SK-N-MC (cell line): ENCODE data around the gene PLSCR1.

Source experiments
- DNase-seq: peaks from one replicate; pipeline ENCODE4 v3.0.0-alpha.2; 2011; ENCODE audit warnings: low read depth, low spot score
- H3K27ac ChIP-seq: fragments of 200-600 bp; sonication (generic); 2 replicates; pipeline ENCODE4 v1.5.1; 2016; ENCODE audit warnings: mixed run types
- H3K36me3 ChIP-seq: fragments of 200-600 bp; sonication (generic); 2 replicates; pipeline ENCODE4 v1.6.1; 2017; ENCODE audit warnings: antibody characterized with exemption, low read length, mixed read lengths; ENCODE audit not compliant: insufficient read depth
- H3K4me3 ChIP-seq: fragments of 200-600 bp; sonication (generic); 2 replicates; pipeline ENCODE4 v1.5.1; 2016
- H3K9ac ChIP-seq: fragments of 200-600 bp; sonication (generic); 2 replicates; pipeline ENCODE4 v1.8.0; 2017; ENCODE audit warnings: mixed run types, mixed read lengths; ENCODE audit not compliant: insufficient read length
- H3K9me3 ChIP-seq: fragments of 200-600 bp; sonication (generic); 2 replicates; pipeline ENCODE4 v1.6.1; 2017; ENCODE audit warnings: low read depth, mild to moderate bottlenecking, antibody characterized with exemption, low read length, moderate library complexity, mixed read lengths
- EZH2 ChIP-seq: fragments of 200-600 bp; sonication (generic); IDR thresholded peaks from one replicate; pipeline ENCODE4 v1.6.1; 2017; ENCODE audit warnings: antibody characterized with exemption
- FOXP2 ChIP-seq: optimal IDR thresholded peaks from 2 replicates; pipeline ENCODE3; 2011; ENCODE audit warnings: mild to moderate bottlenecking, moderate library complexity; ENCODE audit not compliant: insufficient read depth; ENCODE audit errors: extremely low read length, control extremely low read depth
- POLR2AphosphoS5 ChIP-seq: IDR thresholded peaks from 2 replicates; pipeline ENCODE4 v1.6.1; 2012; ENCODE audit warnings: mild to moderate bottlenecking, low read depth, low read length, borderline replicate concordance

PLSCR1 gene

DNA sequence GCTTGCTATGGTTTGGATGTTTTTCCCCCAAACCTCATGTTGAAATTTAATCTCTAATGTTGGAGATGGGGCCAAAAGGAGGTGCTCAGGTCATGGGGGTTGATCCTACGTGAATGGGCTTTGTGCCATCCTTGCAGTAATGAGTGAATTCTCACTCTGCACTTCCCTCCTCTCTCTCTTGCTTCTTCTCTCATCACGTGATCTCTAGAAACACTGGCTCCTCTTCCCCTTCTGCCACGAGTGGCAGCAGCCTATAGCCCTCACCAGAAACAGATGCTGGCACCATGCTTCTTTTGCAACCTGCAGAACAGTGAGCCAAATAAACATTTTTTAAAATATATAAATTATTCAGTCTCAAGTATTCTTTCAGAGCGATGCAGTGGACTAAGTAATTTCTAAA, 13.3 kb upstream of the PLSCR1 start:
- TF ChIP-seq EZH2 (no peak), FOXP2 (no peak), POLR2AphosphoS5 (no peak)
- H3K4me3 ChIP-seq = no peak overlapping the region
- no peak overlapping the region for H3K9ac ChIP-seq
- no peaks in the 10 kb centered on the region for H3K36me3 ChIP-seq
- no peak for DNase-seq
- H3K9me3 ChIP-seq = no peaks in the 10 kb centered on the region
- H3K27ac ChIP-seq = no peak overlapping the region

DNA sequence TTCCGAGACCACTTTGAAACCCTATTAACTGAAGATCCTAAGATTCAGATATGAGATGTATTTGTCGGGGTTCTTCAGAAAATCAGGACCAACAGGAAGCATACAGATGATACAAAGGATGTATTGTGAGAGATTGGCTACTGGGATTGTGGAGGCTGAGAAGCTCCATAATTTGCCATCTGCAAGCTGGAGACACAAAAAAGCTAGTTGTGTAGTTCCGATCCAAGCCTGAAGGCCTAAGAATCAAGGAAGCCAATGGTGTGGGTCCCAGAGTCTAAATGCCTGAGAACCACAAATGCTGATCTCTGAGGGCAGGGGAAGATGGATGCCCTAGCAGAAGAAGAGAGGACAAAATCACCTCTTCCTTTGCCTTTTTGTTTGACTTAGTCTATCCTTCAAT, 10.9 kb upstream of the PLSCR1 start:
- TF ChIP-seq FOXP2 (no peak), EZH2 (no peak), POLR2AphosphoS5 (no peak)
- H3K27ac ChIP-seq = no peak overlapping the region
- no peak overlapping the region for H3K9ac ChIP-seq
- DNase-seq = no peak
- H3K36me3 ChIP-seq = no peaks in the 10 kb centered on the region
- no peak overlapping the region for H3K4me3 ChIP-seq
- H3K9me3 ChIP-seq = no peaks in the 10 kb centered on the region

DNA sequence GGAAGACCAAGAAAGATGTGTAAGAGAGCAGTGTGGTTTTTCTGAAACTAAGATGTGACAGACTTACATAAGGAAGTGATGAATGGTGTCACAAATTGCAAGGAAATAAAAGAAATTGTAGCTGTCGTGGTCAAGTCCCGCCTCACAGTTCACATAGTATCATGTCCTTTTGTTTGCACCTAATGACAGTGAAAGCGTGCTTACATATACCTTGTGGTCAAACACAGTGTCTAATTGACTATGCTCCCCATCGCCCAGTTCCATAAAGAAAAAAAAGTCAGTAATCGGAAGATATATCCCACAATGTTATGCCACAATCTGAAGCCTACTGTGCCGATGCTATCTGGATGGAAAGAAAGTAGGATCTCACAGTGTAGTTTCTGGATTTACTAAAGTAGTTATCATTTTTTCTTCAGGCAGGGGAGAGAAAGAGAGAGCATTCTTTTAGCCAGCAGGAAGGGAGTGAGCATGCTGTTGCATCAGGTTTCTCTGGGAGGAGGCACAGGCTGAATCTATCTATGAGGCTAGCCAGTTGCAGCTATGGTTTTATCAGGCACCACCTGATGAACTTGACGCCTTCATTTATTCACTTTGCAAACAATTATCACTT, 9.8 kb upstream of the PLSCR1 start:
- no peak for DNase-seq
- H3K9ac ChIP-seq = no peak overlapping the region
- no peaks in the 10 kb centered on the region for H3K36me3 ChIP-seq
- H3K9me3 ChIP-seq = no peaks in the 10 kb centered on the region
- no peak for TF ChIP-seq POLR2AphosphoS5
- no peak for TF ChIP-seq FOXP2
- TF ChIP-seq EZH2 = no peak
- no peak overlapping the region for H3K4me3 ChIP-seq
- no peak overlapping the region for H3K27ac ChIP-seq

DNA sequence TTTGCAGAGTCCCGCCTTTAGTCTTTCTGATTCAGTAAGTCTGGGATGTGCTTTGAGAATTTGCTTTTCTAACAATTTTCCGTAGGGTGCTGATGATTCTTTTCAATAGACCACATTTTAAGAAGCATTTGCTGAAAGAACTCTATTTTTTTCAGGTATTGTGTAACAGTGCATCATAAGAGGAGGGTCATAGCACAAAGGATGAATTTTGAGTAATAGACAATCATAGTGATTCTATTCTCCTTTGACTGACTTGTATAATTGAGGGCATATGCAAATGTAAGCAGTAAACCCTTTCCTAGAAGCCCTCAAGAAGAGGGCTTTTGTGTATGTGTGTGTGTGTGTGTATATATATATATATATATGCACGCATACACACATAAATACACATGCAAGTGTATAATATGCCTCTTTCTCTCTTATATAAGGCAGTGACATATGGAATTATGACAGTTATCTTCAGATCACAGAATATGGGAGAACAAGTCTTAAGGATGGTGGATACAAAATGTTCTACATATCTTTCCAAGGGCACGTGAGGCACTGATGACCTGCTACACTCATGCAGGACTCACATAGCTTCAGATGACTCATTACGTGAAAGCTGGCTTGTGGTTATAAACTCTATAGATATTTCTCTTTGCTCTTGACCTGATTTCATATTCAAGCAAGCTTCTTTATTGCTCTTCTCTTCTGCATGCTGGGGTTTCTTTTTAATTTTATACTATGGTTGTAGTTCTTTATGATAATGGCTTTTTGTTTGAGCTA, 6.5 kb upstream of the PLSCR1 start:
- no peak for DNase-seq

DNA sequence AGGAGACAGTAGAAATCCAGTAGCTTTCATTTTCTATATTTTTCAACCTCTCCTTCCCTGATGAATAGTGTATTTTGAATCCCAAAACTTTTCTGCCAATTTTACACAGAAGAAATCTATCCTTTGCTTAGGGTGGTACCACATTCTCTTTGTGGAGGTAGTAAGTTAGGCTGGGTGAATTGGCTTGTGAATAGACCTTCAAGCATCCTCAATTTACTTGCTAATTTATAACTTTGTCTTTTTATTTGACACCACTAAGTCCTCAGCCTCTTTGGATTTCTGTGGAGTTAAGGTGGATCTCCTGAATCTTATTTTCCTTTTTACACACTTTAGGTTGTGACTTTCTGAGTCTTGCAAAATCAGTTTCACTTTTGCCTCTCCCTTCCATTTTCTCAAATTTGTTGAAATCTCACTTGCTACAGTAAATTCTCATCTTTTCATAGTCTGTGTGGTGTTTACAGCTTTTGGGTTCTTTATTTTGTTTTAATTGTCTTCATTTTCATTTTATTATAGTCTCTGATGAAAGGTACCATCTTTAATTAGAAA, 5.7 kb upstream of the PLSCR1 start:
- H3K4me3 ChIP-seq = no peak overlapping the region
- H3K9ac ChIP-seq = no peak overlapping the region
- TF ChIP-seq EZH2 = no peak
- TF ChIP-seq POLR2AphosphoS5 = no peak
- TF ChIP-seq FOXP2 = no peak
- no peak overlapping the region for H3K27ac ChIP-seq
- no peaks in the 10 kb centered on the region for H3K36me3 ChIP-seq
- H3K9me3 ChIP-seq = no peaks in the 10 kb centered on the region
- DNase-seq = no peak

More for the DNA sequence above, 6.5 kb upstream of the PLSCR1 start:
- Histone ChIP-seq H3K36me3 (no peaks in the 10 kb centered on the region), H3K9me3 (no peaks in the 10 kb centered on the region), H3K9ac (no peak overlapping the region), H3K27ac (no peak overlapping the region), H3K4me3 (no peak overlapping the region)
- TF ChIP-seq POLR2AphosphoS5 = no peak
- TF ChIP-seq EZH2 = no peak
- no peak for TF ChIP-seq FOXP2

DNA sequence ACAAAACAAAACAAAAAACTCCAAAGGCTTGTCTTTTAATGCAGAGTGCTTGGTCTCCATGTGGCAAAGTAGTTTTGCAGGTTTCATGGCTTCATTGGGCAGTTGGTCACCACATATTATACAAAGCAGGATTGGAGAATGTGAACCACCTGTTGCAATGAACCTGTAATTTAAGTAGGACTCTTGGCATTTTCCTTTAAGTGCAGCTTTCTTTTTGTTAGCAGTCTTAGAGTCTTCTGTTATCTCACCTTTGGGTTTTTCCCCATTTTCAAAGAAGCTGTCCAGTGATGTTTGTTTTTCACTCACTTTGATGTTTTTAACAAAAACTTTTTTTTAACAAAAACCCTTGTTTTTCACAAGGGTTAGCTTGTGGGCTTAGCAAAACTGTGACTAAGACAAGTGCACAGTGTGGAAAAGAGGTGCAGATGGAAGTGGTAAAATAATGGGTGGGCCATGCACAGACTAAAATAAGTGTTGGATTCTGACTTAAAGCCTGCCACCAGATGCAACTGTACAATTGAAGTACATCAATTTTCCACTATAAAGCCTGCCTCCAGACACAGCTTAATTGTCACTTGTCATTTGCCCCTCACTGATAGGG, 2.9 kb upstream of the PLSCR1 start:
- no peak overlapping the region for H3K27ac ChIP-seq
- no peak overlapping the region for H3K9ac ChIP-seq
- H3K9me3 ChIP-seq = no peaks in the 10 kb centered on the region
- H3K36me3 ChIP-seq = no peaks in the 10 kb centered on the region
- TF ChIP-seq FOXP2 = no peak
- TF ChIP-seq POLR2AphosphoS5 = no peak
- no peak for TF ChIP-seq EZH2
- H3K4me3 ChIP-seq = no peak overlapping the region
- no peak for DNase-seq

DNA sequence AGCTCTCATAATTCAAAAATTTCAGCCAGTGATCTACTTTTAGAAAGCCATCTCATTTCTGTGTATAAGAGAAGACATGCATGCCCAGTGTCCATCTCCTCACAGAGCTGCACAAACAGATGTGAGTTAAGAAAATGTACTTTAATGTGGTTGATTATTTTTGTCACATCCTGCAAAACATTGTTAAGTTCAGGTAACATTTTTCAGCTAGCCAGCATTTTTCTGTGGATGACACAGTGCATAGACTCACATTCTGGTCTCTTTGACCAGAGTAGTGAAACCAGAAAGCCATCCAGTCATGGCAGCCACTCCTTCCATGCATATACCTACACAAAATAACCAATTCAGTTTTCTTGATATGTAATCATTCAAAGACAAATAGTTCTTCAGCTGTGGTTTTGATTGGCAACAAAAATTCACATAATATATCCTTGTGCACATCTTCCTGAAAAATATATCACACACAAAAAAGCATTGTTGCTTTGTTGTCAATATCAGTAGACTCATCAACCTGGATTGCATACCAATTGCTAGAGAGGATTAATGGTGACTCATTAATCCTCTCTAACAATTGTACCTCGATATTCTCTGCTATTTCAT, 2.1 kb upstream of the PLSCR1 start:
- no peak for DNase-seq
- Histone ChIP-seq H3K36me3 (no peaks in the 10 kb centered on the region), H3K9ac (no peak overlapping the region), H3K27ac (no peak overlapping the region), H3K9me3 (no peaks in the 10 kb centered on the region), H3K4me3 (no peak overlapping the region)
- TF ChIP-seq POLR2AphosphoS5 = no peak

DNA sequence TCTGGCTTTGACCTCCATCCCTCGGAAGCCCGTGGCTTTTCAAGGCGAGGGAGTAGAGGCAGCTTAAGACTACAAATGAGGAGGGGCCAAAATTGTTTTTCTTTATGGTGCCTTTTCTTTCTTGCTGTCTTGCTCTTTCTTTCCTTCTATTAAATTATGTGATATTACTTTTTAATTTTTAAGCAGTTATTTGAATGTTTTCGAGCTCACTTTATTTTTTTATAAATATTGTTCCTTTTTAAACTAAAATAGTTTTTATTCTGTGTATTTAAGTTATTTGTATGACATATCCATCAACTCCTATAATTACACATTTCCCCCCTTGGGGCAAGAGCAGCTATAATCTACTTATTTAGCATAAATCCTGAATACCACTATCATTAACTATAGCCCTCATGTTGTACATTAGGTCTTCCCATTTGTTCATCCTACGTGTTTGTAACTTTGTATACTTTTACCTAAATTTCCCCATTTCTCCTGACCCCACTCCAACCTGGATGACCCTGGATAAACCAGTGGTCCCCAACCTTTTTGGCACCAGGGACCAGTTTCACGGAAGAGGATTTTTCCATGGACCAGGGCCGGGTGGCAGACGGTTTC, 622 bp upstream of the PLSCR1 start:
- Histone ChIP-seq H3K9ac (peak overlapping the region; percentile 90), H3K9me3 (no peaks in the 10 kb centered on the region), H3K36me3 (peaks cover 4% of the 10 kb centered on the region), H3K27ac (peak overlapping the region; percentile 11; the same call in 1 of the 2 replicates), H3K4me3 (peak overlapping the region; percentile 83)
- no peak for DNase-seq
- no peak for TF ChIP-seq EZH2
- no peak for TF ChIP-seq POLR2AphosphoS5
- TF ChIP-seq FOXP2 = no peak
